Spleen (tissue), 11 donors: ENCODE measurements around the gene TANK. TPM values are rescaled to one million over a fixed set of nuclear protein-coding genes. Genes with fewer than 3 reads are reported as not detected.

Source experiments
- DNase-seq: peaks from one replicate; pipeline ENCODE4 v3.0.0-alpha.2; 2020
- H3K27ac ChIP-seq, 8 donors: fragments of 200-600 bp; sonication (generic) in 7 of 8; 1 replicate in 4 of 8; 2 replicates in 4 of 8; pipeline versions ENCODE4 v1.5.0 to v1.8.0; 2016 to 2021; ENCODE audit warnings: inconsistent platforms in 4 of 8, mild to moderate bottlenecking in 4 of 8, moderate library complexity in 1 of 8
- H3K27me3 ChIP-seq, 7 donors: fragments of 200-600 bp; sonication (generic) in 6 of 7; replicated peaks in 1 of 7; 1 replicate in 4 of 7; 2 replicates in 3 of 7; pipeline versions ENCODE4 v1.5.0 to v1.8.0; 2016 to 2021; ENCODE audit warnings: inconsistent platforms in 3 of 7, mild to moderate bottlenecking in 1 of 7
- H3K36me3 ChIP-seq, 6 donors: fragments of 200-600 bp; sonication (generic) in 5 of 6; 1 replicate in 4 of 6; 2 replicates in 2 of 6; pipeline versions ENCODE4 v1.5.0 to v1.8.0; 2016 to 2021; ENCODE audit warnings: inconsistent platforms in 2 of 6
- H3K4me1 ChIP-seq, 6 donors: fragments of 200-600 bp; sonication (generic) in 5 of 6; 1 replicate in 3 of 6; 2 replicates in 3 of 6; pipeline versions ENCODE4 v1.5.0 to v1.8.0; 2016 to 2021; ENCODE audit warnings: inconsistent platforms in 3 of 6
- H3K4me3 ChIP-seq, 8 donors: fragments of 200-600 bp; sonication (generic) in 7 of 8; 1 replicate in 4 of 8; 2 replicates in 4 of 8; pipeline versions ENCODE4 v1.5.0 to v1.8.0; 2016 to 2021; ENCODE audit warnings: inconsistent platforms in 4 of 8, mild to moderate bottlenecking in 4 of 8, moderate library complexity in 2 of 8
- H3K9me3 ChIP-seq, 8 donors: fragments of 200-600 bp; sonication (generic) in 7 of 8; 1 replicate in 4 of 8; 2 replicates in 4 of 8; pipeline versions ENCODE4 v1.5.0 to v1.8.0; 2016 to 2021; ENCODE audit warnings: inconsistent platforms in 4 of 8
- CTCF ChIP-seq, 11 experiments: fragments of 200-600 bp in 7 of 11; fragments of 450-650 bp in 4 of 11; sonication (generic) in 4 of 11; IDR thresholded peaks in 8 of 11; conservative IDR thresholded peaks in 3 of 11; 1 replicate in 7 of 11; 2 replicates in 4 of 11; pipeline versions ENCODE4 v1.4.0 to v1.8.0; 2016 to 2021; ENCODE audit warnings: antibody characterized with exemption in 11 of 11, inconsistent platforms in 4 of 11, mild to moderate bottlenecking in 1 of 11
- POLR2A ChIP-seq, 3 donors: fragments of 450-650 bp; IDR thresholded peaks; one replicate each; pipeline ENCODE4 v1.5.1; 2017; ENCODE audit warnings: antibody characterized with exemption in 3 of 3, mild to moderate bottlenecking in 1 of 3
- POLR2AphosphoS5 ChIP-seq, 3 donors: sonication (generic); formaldehyde crosslinking; IDR thresholded peaks; one replicate each; pipeline ENCODE4 v1.5.1; 2017; ENCODE audit warnings: antibody characterized with exemption in 3 of 3
- WGBS, 5 donors: extraction: QIAGEN DNeasy Blood & Tissue Kit in 3 of 5; methylation state at CpG; one replicate each; pipeline versions ENCODE4 v1.1.5 to v1.1.7; 2013 to 2018; 5-methylcytosine and 5-hydroxymethylcytosine counted together
- intact Hi-C: fragments of 100-400 bp; cut with DNase I; formaldehyde crosslinking; loops from one replicate; pipeline ENCODE4 v1.15.0; 2023; ENCODE audit warnings: low total_unique reads
- polyA plus RNA-seq, 3 donors: library from polyadenylated mRNA; stranded (reverse); fragments of 200-250 nt; gene quantifications; one replicate each; pipeline ENCODE4 v1.2.1, GENCODE V29; 2013
- total RNA-seq, 7 donors: library from RNA; depleted of rRNA in 3 of 7; stranded (reverse); fragments of >200 nt in 3 of 7; fragmentation: NEBNext Ultra II Directional in 4 of 7; extraction: Animal tissue kit (Norgen Biotek cat#: 25700) in 4 of 7; gene quantifications; one replicate each; pipeline versions ENCODE4 v1.1.0 to v1.2.1, GENCODE V29; 2016 to 2021
- donor health status: healthy with polysubstance abuse.
- donor health status: DM: no; HTN: no; CAD: no; lungs with moderate emphysema.
- donor health status: DM: no; HTN: no; CAD: no.
- donor health status: Bipolar disorder and iron deficiency.
- donor health status: healthy.
- donor health status: DM: no; HTN: no; CAD: no.
- donor health status: DM: yes; HTN: yes; CAD: no.

The TANK gene
- total and polyA plus RNA-seq, 10 donors, result 37.5 to 152 (median 120) TPM

GRCh38 chr2:161133366-161133765 is 26.9 kb upstream of the TANK start:
- Histone ChIP-seq H3K4me3 (no peak overlapping the region), H3K27ac (no peak overlapping the region), H3K27me3 (no peaks in the 10 kb centered on the region), H3K4me1 (peaks cover 0 to 43% (median 26%) of the 10 kb centered on the region in 6 donors), H3K9me3 (no peaks in the 10 kb centered on the region), H3K36me3 (no peaks in the 10 kb centered on the region)
- intact Hi-C loops, result no loop called here
- WGBS, 5 donors, result 86 to 95% (median 88%) methylated on average over 6 of the region's 6 CpGs
- no peak for TF ChIP-seq CTCF (IDR thresholded peaks at IDR 0.05 in 8 of 11, conservative IDR thresholded peaks at IDR 0.05 in 3 of 11)
- no peak for TF ChIP-seq POLR2AphosphoS5 (IDR thresholded peaks at IDR 0.05)
- no peak for TF ChIP-seq POLR2A (IDR thresholded peaks at IDR 0.05)
- no peak for DNase-seq

- Histone ChIP-seq H3K4me1 (peaks cover under 1 to 57% (median 38%) of the 10 kb centered on the region in 6 donors), H3K36me3 (no peaks in the 10 kb centered on the region), H3K27ac (peak overlapping the region in 6 of 8 donors; percentile 84 to 90 (median 86)), H3K4me3 (no peak overlapping the region), H3K9me3 (no peaks in the 10 kb centered on the region), H3K27me3 (no peaks in the 10 kb centered on the region)
- intact Hi-C loops, result no loop called here
- 72 to 81% (median 79%) methylated on average over 9 of the region's 9 CpGs for WGBS, 5 donors
- no peak for TF ChIP-seq POLR2AphosphoS5 (IDR thresholded peaks at IDR 0.05)
- no peak for TF ChIP-seq CTCF (IDR thresholded peaks at IDR 0.05 in 8 of 11, conservative IDR thresholded peaks at IDR 0.05 in 3 of 11)
- no peak for TF ChIP-seq POLR2A (IDR thresholded peaks at IDR 0.05)
- DNase-seq, result no peak
Measured at GRCh38 chr2:161134547-161135518, 25.4 kb upstream of the TANK start.

- TF ChIP-seq POLR2AphosphoS5 (IDR thresholded peaks at IDR 0.05), result no peak
- TF ChIP-seq POLR2A (IDR thresholded peaks at IDR 0.05), result no peak
- TF ChIP-seq CTCF (IDR thresholded peaks at IDR 0.05 in 8 of 11, conservative IDR thresholded peaks at IDR 0.05 in 3 of 11), result no peak
- intact Hi-C loops, result no loop called here
- Histone ChIP-seq H3K4me1 (peaks cover 12 to 70% (median 49%) of the 10 kb centered on the region in 6 donors), H3K9me3 (no peaks in the 10 kb centered on the region), H3K4me3 (peak overlapping the region in 5 of 8 donors; percentile 2 to 68 (median 49)), H3K27me3 (no peaks in the 10 kb centered on the region), H3K27ac (peak overlapping the region; percentile 69 to 90 (median 86)), H3K36me3 (no peaks in the 10 kb centered on the region)
- DNase-seq, result no peak
- 22 to 38% (median 29%) methylated on average over 4 of the region's 4 CpGs for WGBS, 5 donors
Measured at GRCh38 chr2:161135951-161136593, 24.2 kb upstream of the TANK start.
